HEK293T (cell line): ENCODE measurements around the gene CPB2.

Experiments used
- CTCF ChIA-PET: fragments of 350-600 bp; formaldehyde crosslinking; extraction: SDS; loops from one replicate; lab custom pipeline; 2021; ENCODE audit warnings: antibody characterized with exemption, inconsistent platforms; lab: Yijun Ruan, JAX
- POLR2A ChIA-PET: fragments of 350-600 bp; formaldehyde crosslinking; extraction: SDS; loops from one replicate; lab custom pipeline; 2020; ENCODE audit warnings: antibody characterized with exemption, inconsistent platforms; lab: Yijun Ruan, JAX
- DNase-seq: peaks from one replicate; pipeline ENCODE4 v3.0.0; 2012; ENCODE audit warnings: mixed read lengths; ENCODE audit errors: extremely low spot score
- ARNT ChIP-seq: fragments of 450-650 bp; IDR thresholded peaks from 2 replicates; pipeline ENCODE4 v1.6.1; 2017; ENCODE audit warnings: mild to moderate bottlenecking
- BHLHE40 ChIP-seq: fragments of 450-650 bp; IDR thresholded peaks from 2 replicates; pipeline ENCODE4 v1.6.1; 2016; ENCODE audit warnings: mild to moderate bottlenecking, moderate library complexity, borderline replicate concordance
- CTBP1 ChIP-seq: fragments of 450-650 bp; IDR thresholded peaks from 2 replicates; pipeline ENCODE4 v1.6.1; 2016; ENCODE audit warnings: borderline replicate concordance
- ELF4 ChIP-seq: fragments of 450-650 bp; IDR thresholded peaks from 2 replicates; pipeline ENCODE4 v1.6.1; 2017; ENCODE audit warnings: antibody characterized with exemption
- FOXA1 ChIP-seq: fragments of 450-650 bp; IDR thresholded peaks from 2 replicates; pipeline ENCODE4 v1.6.1; 2016; ENCODE audit warnings: mild to moderate bottlenecking
- FOXK2 ChIP-seq: fragments of 450-650 bp; IDR thresholded peaks from 2 replicates; pipeline ENCODE4 v1.6.1; 2016; ENCODE audit warnings: mild to moderate bottlenecking
- FOXM1 ChIP-seq: fragments of 450-650 bp; IDR thresholded peaks from 2 replicates; pipeline ENCODE4 v1.6.1; 2017; ENCODE audit warnings: mild to moderate bottlenecking, borderline replicate concordance
- HDGF ChIP-seq: fragments of 450-650 bp; IDR thresholded peaks from 2 replicates; pipeline ENCODE4 v1.6.1; 2017; ENCODE audit warnings: antibody characterized with exemption, borderline replicate concordance
- L3MBTL2 ChIP-seq: fragments of 450-650 bp; conservative IDR thresholded peaks from 2 replicates; pipeline ENCODE4 v1.6.1; 2016; ENCODE audit warnings: mild to moderate bottlenecking
- LEF1 ChIP-seq: fragments of 450-650 bp; IDR thresholded peaks from 2 replicates; pipeline ENCODE4 v1.6.1; 2017; ENCODE audit warnings: mild to moderate bottlenecking, borderline replicate concordance
- NFRKB ChIP-seq: fragments of 450-650 bp; IDR thresholded peaks from 2 replicates; pipeline ENCODE4 v1.6.1; 2016; ENCODE audit warnings: mild to moderate bottlenecking, moderate library complexity
- PKNOX1 ChIP-seq: fragments of 450-650 bp; IDR thresholded peaks from 2 replicates; pipeline ENCODE4 v1.6.1; 2016
- SP1 ChIP-seq: fragments of 450-650 bp; IDR thresholded peaks from 2 replicates; pipeline ENCODE4 v1.6.1; 2017
- SUZ12 ChIP-seq: fragments of 450-650 bp; IDR thresholded peaks from 2 replicates; pipeline ENCODE4 v1.6.1; 2016; ENCODE audit warnings: mild to moderate bottlenecking
- TARDBP ChIP-seq: fragments of 450-650 bp; IDR thresholded peaks from 2 replicates; pipeline ENCODE4 v1.6.1; 2016
- ZNF384 ChIP-seq: fragments of 450-650 bp; IDR thresholded peaks from 2 replicates; pipeline ENCODE4 v1.6.1; 2016

The CPB2 gene

GRCh38 chr13:46146898-46147297, 42.1 kb upstream of the CPB2 start:
- no peak for TF ChIP-seq HDGF
- no peak for TF ChIP-seq NFRKB
- no peak for TF ChIP-seq LEF1
- peak; percentile 28 for DNase-seq
- ChIA-PET POLR2A (no interaction called here), CTCF (no interaction called here)

- ChIA-PET POLR2A (no interaction called here), CTCF (no interaction called here)
- no peak for DNase-seq
- TF ChIP-seq CTBP1 (no peak), FOXA1 (no peak), L3MBTL2 (no peak)
Measured at GRCh38 chr13:46145950-46146349, 41.1 kb upstream of the CPB2 start.

- no peak for TF ChIP-seq PKNOX1
- no peak for TF ChIP-seq SP1
- TF ChIP-seq ELF4: no peak
- TF ChIP-seq NFRKB: no peak
- no peak for TF ChIP-seq FOXA1
- no peak for TF ChIP-seq L3MBTL2
- TF ChIP-seq ARNT: no peak
- no peak for TF ChIP-seq CTBP1
- no peak for TF ChIP-seq LEF1
- TF ChIP-seq TARDBP: no peak
- ChIA-PET CTCF (no interaction called here), POLR2A (no interaction called here)
- no peak for DNase-seq
Measured at GRCh38 chr13:46145135-46145534, 40.3 kb upstream of the CPB2 start.

- TF ChIP-seq PKNOX1 (no peak), LEF1 (no peak), HDGF (no peak), SP1 (no peak), FOXA1 (no peak), CTBP1 (no peak), L3MBTL2 (no peak), FOXK2 (no peak)
- POLR2A ChIA-PET: no interaction called here
- CTCF ChIA-PET: interaction anchor here (0.9 to 1.1 kb wide), 2 partner anchors 9 to 237 kb away, joined by 3 to 4 read pairs; no protein-coding TSS in a partner anchor
- no peak for DNase-seq
Measured at GRCh38 chr13:46143184-46143701, 38.4 kb upstream of the CPB2 start.

- no peak for TF ChIP-seq BHLHE40
- no peak for TF ChIP-seq CTBP1
- no peak for TF ChIP-seq FOXM1
- TF ChIP-seq PKNOX1: no peak
- ChIA-PET POLR2A (no interaction called here), CTCF (interaction anchor here (0.6 to 0.9 kb wide), 2 partner anchors 59 to 237 kb away, joined by 3 to 4 read pairs; no protein-coding TSS in a partner anchor)
- DNase-seq: no peak
Measured at GRCh38 chr13:46142776-46143175, 37.9 kb upstream of the CPB2 start.

GRCh38 chr13:46140044-46140443, 35.2 kb upstream of the CPB2 start:
- ChIA-PET CTCF (no interaction called here), POLR2A (no interaction called here)
- no peak for TF ChIP-seq FOXK2
- no peak for TF ChIP-seq FOXA1
- TF ChIP-seq LEF1: no peak
- TF ChIP-seq SP1: no peak
- TF ChIP-seq SUZ12: no peak
- no peak for TF ChIP-seq ELF4
- TF ChIP-seq L3MBTL2: no peak
- no peak for TF ChIP-seq PKNOX1
- no peak for TF ChIP-seq ZNF384
- DNase-seq: no peak
